ENCODE measurements around the gene APRT. TPM values are rescaled to one million over a fixed set of nuclear protein-coding genes. Genes with fewer than 3 reads are reported as not detected.
A peak's percentile ranks its signal among the peaks of the same experiment; 100 is the strongest.
"Not testable (repeated sequence)": the region's sequence is repeated elsewhere in the genome, so short reads cannot be mapped to it uniquely, and the experiment has no call there.

APRT gene
- total RNA-seq, 1 donor from 2014 or later, result 207 TPM

- no peak for ATAC-seq
Measured at GRCh38 chr16:88841521-88842307, 30.0 kb upstream of the APRT start.

- ATAC-seq, result no peak
Measured at GRCh38 chr16:88840600-88841215, 29.0 kb upstream of the APRT start.

- ATAC-seq, result no peak
Measured at GRCh38 chr16:88839745-88840599, 28.2 kb upstream of the APRT start.

GRCh38 chr16:88839026-88839529 is 27.4 kb upstream of the APRT start:
- ATAC-seq, result no peak

GRCh38 chr16:88838566-88838965 is 26.8 kb upstream of the APRT start:
- no peak for ATAC-seq

GRCh38 chr16:88837806-88838205 is 26.1 kb upstream of the APRT start:
- no peak for ATAC-seq

- no peak for ATAC-seq
Measured at GRCh38 chr16:88836791-88837190, 25.1 kb upstream of the APRT start.

GRCh38 chr16:88835818-88836217 is 24.1 kb upstream of the APRT start:
- no peak for ATAC-seq

- no peak for ATAC-seq
Measured at GRCh38 chr16:88835383-88835782, 23.7 kb upstream of the APRT start.

- no peak for ATAC-seq
Measured at GRCh38 chr16:88834670-88835069, 22.9 kb upstream of the APRT start.

- ATAC-seq, result no peak
Measured at GRCh38 chr16:88833086-88833485, 21.4 kb upstream of the APRT start.

- ATAC-seq, result peak; percentile 45
Measured at GRCh38 chr16:88831838-88832237, 20.1 kb upstream of the APRT start.

- no peak for ATAC-seq
Measured at GRCh38 chr16:88830783-88831182, 19.1 kb upstream of the APRT start.

GRCh38 chr16:88830258-88830657 is 18.5 kb upstream of the APRT start:
- ATAC-seq, result no peak

- no peak for ATAC-seq
Measured at GRCh38 chr16:88828711-88829110, 17.0 kb upstream of the APRT start.

- no peak for ATAC-seq
Measured at GRCh38 chr16:88827727-88828126, 16.0 kb upstream of the APRT start.

GRCh38 chr16:88826070-88826840 is 14.5 kb upstream of the APRT start:
- ATAC-seq, result peak; percentile 87

GRCh38 chr16:88825146-88825545 is 13.4 kb upstream of the APRT start:
- no peak for ATAC-seq

GRCh38 chr16:88824256-88825077 is 12.7 kb upstream of the APRT start:
- no peak for ATAC-seq

GRCh38 chr16:88823646-88824045 is 11.9 kb upstream of the APRT start:
- ATAC-seq, result not testable (repeated sequence)

GRCh38 chr16:88822281-88823040 is 10.7 kb upstream of the APRT start:
- ATAC-seq, result no peak
